Osteocyte (in vitro differentiated cells): ENCODE results near the gene ANKLE2. TPM values are rescaled to one million over a fixed set of nuclear protein-coding genes. Genes with fewer than 3 reads are reported as not detected.

Source experiments
- DNase-seq: peaks from one replicate; pipeline ENCODE4 v3.0.0; 2021; ENCODE audit warnings: mixed read lengths; ENCODE audit not compliant: unreplicated experiment; ENCODE audit errors: extremely low spot score
- H3K27ac Mint-ChIP-seq: one replicate; pipeline ENCODE4 v1.8.0; 2021; ENCODE audit warnings: mild to moderate bottlenecking, mixed read lengths; ENCODE audit not compliant: unreplicated experiment
- H3K27me3 Mint-ChIP-seq: one replicate; pipeline ENCODE4 v1.8.0; 2021; ENCODE audit warnings: mixed read lengths; ENCODE audit not compliant: unreplicated experiment
- H3K36me3 Mint-ChIP-seq: one replicate; pipeline ENCODE4 v1.8.0; 2021; ENCODE audit warnings: mixed read lengths; ENCODE audit not compliant: unreplicated experiment
- H3K4me1 Mint-ChIP-seq: one replicate; pipeline ENCODE4 v1.8.0; 2021; ENCODE audit warnings: mixed read lengths; ENCODE audit not compliant: unreplicated experiment
- H3K4me3 Mint-ChIP-seq: one replicate; pipeline ENCODE4 v1.8.0; 2021; ENCODE audit warnings: mild to moderate bottlenecking, moderate library complexity, mixed read lengths; ENCODE audit not compliant: unreplicated experiment
- H3K9me3 Mint-ChIP-seq: one replicate; pipeline ENCODE4 v1.8.0; 2021; ENCODE audit warnings: mixed read lengths; ENCODE audit not compliant: unreplicated experiment
- CTCF ChIP-seq: fragments of 200-600 bp; sonication (generic); IDR thresholded peaks from 2 replicates; pipeline ENCODE4 v1.5.0; 2021; ENCODE audit warnings: antibody characterized with exemption, mild to moderate bottlenecking, moderate library complexity
- total RNA-seq: library from RNA; stranded (reverse); gene quantifications from 2 replicates; pipeline ENCODE4 v1.2.1, GENCODE V29; 2021

The ANKLE2 gene
- total RNA-seq, 1 donor from 2014 or later, result 70.0 TPM

GRCh38 chr12:132720606-132721345 lies 40.9 kb downstream of the ANKLE2 start:
- Mint-ChIP-seq H3K27ac (no peak overlapping the region), H3K36me3 (peaks cover 28% of the 10 kb centered on the region), H3K4me1 (no peaks in the 10 kb centered on the region), H3K4me3 (no peak overlapping the region), H3K27me3 (no peaks in the 10 kb centered on the region), H3K9me3 (no peaks in the 10 kb centered on the region)
- no peak for TF ChIP-seq CTCF
- no peak for DNase-seq

GRCh38 chr12:132719954-132720324 lies 41.7 kb downstream of the ANKLE2 start:
- DNase-seq, result no peak
- peaks cover 26% of the 10 kb centered on the region for H3K36me3 Mint-ChIP-seq
- no peak overlapping the region for H3K4me3 Mint-ChIP-seq
- H3K27me3 Mint-ChIP-seq, result no peaks in the 10 kb centered on the region
- no peak for TF ChIP-seq CTCF
- no peaks in the 10 kb centered on the region for H3K9me3 Mint-ChIP-seq
- no peak overlapping the region for H3K27ac Mint-ChIP-seq
- H3K4me1 Mint-ChIP-seq, result no peaks in the 10 kb centered on the region

- H3K36me3 Mint-ChIP-seq, result peaks cover 26% of the 10 kb centered on the region
- H3K4me1 Mint-ChIP-seq, result no peaks in the 10 kb centered on the region
- H3K4me3 Mint-ChIP-seq, result no peak overlapping the region
- H3K27me3 Mint-ChIP-seq, result no peaks in the 10 kb centered on the region
- no peak for TF ChIP-seq CTCF
- H3K9me3 Mint-ChIP-seq, result no peaks in the 10 kb centered on the region
- no peak for DNase-seq
- no peak overlapping the region for H3K27ac Mint-ChIP-seq
Observed at GRCh38 chr12:132719141-132719953, 42.3 kb downstream of the ANKLE2 start.

DNA sequence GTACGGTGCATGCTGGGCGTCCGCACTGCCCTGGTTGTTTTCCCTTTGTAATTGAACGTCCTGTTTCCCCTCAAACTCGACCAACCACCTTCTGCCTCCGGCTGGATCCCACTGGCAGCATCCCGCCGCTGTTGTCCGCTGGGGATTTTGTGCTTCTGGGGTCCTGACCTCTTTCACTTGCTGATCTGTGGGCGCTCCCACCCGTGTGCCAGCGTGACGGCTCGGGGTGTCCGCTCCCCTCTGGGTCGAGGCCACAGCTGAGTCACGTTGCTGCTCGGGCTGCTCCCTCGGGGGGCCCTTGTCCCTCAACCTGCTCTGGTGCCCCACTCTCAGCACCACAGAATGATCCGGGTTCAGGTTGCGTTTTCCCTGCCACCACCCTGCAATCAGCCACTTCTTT lies 43.0 kb downstream of the ANKLE2 start:
- H3K27me3 Mint-ChIP-seq, result no peaks in the 10 kb centered on the region
- H3K9me3 Mint-ChIP-seq, result no peaks in the 10 kb centered on the region
- H3K27ac Mint-ChIP-seq, result no peak overlapping the region
- H3K36me3 Mint-ChIP-seq, result peaks cover 22% of the 10 kb centered on the region
- H3K4me1 Mint-ChIP-seq, result no peaks in the 10 kb centered on the region
- DNase-seq, result no peak
- no peak overlapping the region for H3K4me3 Mint-ChIP-seq
- no peak for TF ChIP-seq CTCF
